Sigmoid colon (tissue), 4 donors: Measurements from ENCODE around the gene TNIP2.

Experiments used
- EP300 ChIP-seq, 4 donors: sonication (generic); formaldehyde crosslinking; IDR thresholded peaks; one replicate each; pipeline ENCODE4 v1.6.1; 2017; ENCODE audit warnings: antibody characterized with exemption in 4 of 4
- POLR2A ChIP-seq, 2 donors: fragments of 450-650 bp; IDR thresholded peaks; one replicate each; pipeline ENCODE4 v1.6.1; 2016; ENCODE audit warnings: antibody characterized with exemption in 2 of 2, mild to moderate bottlenecking in 2 of 2, moderate library complexity in 2 of 2
- POLR2AphosphoS5 ChIP-seq, 4 donors: sonication (generic); formaldehyde crosslinking; IDR thresholded peaks; one replicate each; pipeline ENCODE4 v1.6.1; 2017; ENCODE audit warnings: antibody characterized with exemption in 4 of 4
- TF ChIP-seq, protein P1 (sequence below), 4 experiments: fragments of 450-650 bp in 3 of 4; fragments of 200-600 bp in 1 of 4; IDR thresholded peaks; one replicate each; pipeline ENCODE4 v1.5.1; 2016 to 2019; ENCODE audit warnings: antibody characterized with exemption in 4 of 4, mild to moderate bottlenecking in 3 of 4, moderate library complexity in 2 of 4

GRCh38 chr4:2729533-2729875, 26.6 kb downstream of the TNIP2 start:
- TF ChIP-seq, protein P1, sequence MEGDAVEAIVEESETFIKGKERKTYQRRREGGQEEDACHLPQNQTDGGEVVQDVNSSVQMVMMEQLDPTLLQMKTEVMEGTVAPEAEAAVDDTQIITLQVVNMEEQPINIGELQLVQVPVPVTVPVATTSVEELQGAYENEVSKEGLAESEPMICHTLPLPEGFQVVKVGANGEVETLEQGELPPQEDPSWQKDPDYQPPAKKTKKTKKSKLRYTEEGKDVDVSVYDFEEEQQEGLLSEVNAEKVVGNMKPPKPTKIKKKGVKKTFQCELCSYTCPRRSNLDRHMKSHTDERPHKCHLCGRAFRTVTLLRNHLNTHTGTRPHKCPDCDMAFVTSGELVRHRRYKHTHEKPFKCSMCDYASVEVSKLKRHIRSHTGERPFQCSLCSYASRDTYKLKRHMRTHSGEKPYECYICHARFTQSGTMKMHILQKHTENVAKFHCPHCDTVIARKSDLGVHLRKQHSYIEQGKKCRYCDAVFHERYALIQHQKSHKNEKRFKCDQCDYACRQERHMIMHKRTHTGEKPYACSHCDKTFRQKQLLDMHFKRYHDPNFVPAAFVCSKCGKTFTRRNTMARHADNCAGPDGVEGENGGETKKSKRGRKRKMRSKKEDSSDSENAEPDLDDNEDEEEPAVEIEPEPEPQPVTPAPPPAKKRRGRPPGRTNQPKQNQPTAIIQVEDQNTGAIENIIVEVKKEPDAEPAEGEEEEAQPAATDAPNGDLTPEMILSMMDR (IDR thresholded peaks at IDR 0.05): no peak
- TF ChIP-seq EP300 (IDR thresholded peaks at IDR 0.05) (no peak), POLR2A (IDR thresholded peaks at IDR 0.05) (no peak), POLR2AphosphoS5 (IDR thresholded peaks at IDR 0.05) (no peak)
